HG02678 (cell line): ENCODE results near the gene RNU1-3.
"Not testable (repeated sequence)": the region's sequence is repeated elsewhere in the genome, so short reads cannot be mapped to it uniquely, and the experiment has no call there.

Experiments used
- ATAC-seq: cut with Tn5 transposase; IDR thresholded peaks from one replicate; pipeline ENCODE4 v1.9.1; 2021; ENCODE audit warnings: mild to moderate bottlenecking, moderate library complexity; ENCODE audit not compliant: unreplicated experiment

RNU1-3 gene

GRCh38 chr1:16623337-16623736 lies 43.4 kb downstream of the RNU1-3 start:
- ATAC-seq: not testable (repeated sequence)

GRCh38 chr1:16621681-16622315 lies 45.0 kb downstream of the RNU1-3 start:
- ATAC-seq: not testable (repeated sequence)

- ATAC-seq: no peak
Observed at GRCh38 chr1:16621300-16621658, 45.5 kb downstream of the RNU1-3 start.

GRCh38 chr1:16619803-16620501 lies 46.8 kb downstream of the RNU1-3 start:
- ATAC-seq: not testable (repeated sequence)

- ATAC-seq: no peak
Observed at GRCh38 chr1:16618719-16619118, 48.0 kb downstream of the RNU1-3 start.

GRCh38 chr1:16617778-16618580 lies 48.8 kb downstream of the RNU1-3 start:
- ATAC-seq: no peak

- no peak for ATAC-seq
Observed at GRCh38 chr1:16617114-16617631, 49.6 kb downstream of the RNU1-3 start.
